Measurements from ENCODE around the gene RNF207.

DNA sequence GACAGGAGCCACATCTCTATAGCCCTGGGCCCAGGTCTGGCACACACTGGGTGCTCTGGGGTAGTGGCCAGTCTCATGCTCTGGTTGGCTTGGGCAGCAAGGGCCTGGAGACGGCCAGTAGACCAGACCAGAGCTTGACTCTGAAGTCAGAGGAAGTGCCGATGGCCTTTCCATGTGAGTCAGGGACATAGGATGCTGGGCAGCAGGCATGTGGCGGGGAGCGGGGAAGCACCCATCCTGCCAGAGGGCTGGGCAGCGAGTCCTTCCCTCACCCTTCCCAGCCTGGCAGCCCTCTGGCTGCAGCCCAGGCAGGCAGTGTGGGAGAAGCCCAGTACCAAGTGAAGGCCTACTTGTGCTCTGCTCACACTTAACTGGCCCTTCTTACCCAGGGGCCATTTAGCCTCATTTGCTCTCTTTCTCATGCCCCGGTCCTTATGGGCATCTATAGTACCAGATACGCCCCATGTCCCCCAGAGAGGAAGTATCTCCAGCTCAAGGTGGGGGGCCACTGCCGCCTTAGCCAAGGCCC, 51.7 kb downstream of the RNF207 start:
- TF ChIP-seq GATA3 (IDR thresholded peaks at IDR 0.05; ENCODE audit: low read depth, low read length) = no peak
- TF ChIP-seq GATA2 (IDR thresholded peaks at IDR 0.05; ENCODE audit: low read depth, low read length) = no peak
